ENCODE data around the gene STAG1.

DNA sequence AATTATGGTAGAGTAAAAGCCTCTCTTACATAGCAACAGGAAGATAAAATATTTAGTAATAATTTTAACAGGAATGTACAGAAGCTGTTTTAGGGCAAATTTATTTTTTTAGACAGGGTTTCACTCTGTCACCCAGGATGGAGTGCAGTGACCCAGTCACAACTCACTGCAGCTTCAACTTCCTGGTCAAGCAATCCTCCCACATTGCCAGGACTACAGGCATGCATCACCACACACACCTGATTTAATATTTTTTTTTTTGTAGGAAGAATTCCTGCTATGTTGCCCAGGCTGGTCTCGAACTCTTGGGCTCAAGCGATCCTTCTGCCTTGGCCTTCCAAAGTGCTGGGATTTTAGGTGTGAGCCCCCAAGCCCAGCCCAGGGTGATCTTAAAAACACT, 440.9 kb downstream of the STAG1 start:
- no peak for TF ChIP-seq POLR2A (IDR thresholded peaks at IDR 0.05; ENCODE audit: low read depth, low read length)
- no peak for TF ChIP-seq POLR2AphosphoS5 (IDR thresholded peaks at IDR 0.05; ENCODE audit: low read depth, low read length)
- TF ChIP-seq SPI1 (IDR thresholded peaks at IDR 0.05; ENCODE audit: low read depth, low read length): no peak
- TF ChIP-seq TAF1 (IDR thresholded peaks at IDR 0.05; ENCODE audit: low read depth, low read length): no peak
- TF ChIP-seq POU2F2 (IDR thresholded peaks at IDR 0.05; ENCODE audit: low read depth, low read length): no peak
- no peak for TF ChIP-seq PAX5 (IDR thresholded peaks at IDR 0.05; ENCODE audit: insufficient read depth, low read length, severe bottlenecking)

Measured in GM12891 (cell line).